ENCODE results near the gene GIMAP5.
A peak's percentile ranks its signal among the peaks of the same experiment; 100 is the strongest.
"Not testable (repeated sequence)": the region's sequence is repeated elsewhere in the genome, so short reads cannot be mapped to it uniquely, and the experiment has no call there.

GIMAP5 gene

DNA sequence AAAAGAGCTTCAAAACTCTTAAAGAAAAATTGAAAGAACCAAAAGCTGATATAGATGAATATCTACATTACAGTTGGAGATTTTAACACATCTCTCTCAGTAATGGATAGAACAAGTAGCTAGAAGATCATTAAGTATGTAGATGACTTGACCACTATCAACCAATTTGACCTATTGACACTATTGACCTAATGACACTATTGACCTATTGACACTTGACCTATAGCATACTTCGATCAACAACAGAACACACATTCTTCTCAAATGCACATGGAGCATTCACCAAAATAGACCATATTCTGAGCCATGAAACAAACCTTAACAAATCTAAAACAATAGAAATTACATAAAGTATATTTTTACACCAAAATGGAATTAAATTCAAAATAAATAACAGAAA is 22.3 kb downstream of the GIMAP5 start:
- no peaks in the 10 kb centered on the region for H3K36me3 ChIP-seq (ENCODE audit: control insufficient read depth, insufficient read depth, low read length)
- TF ChIP-seq, protein P1, sequence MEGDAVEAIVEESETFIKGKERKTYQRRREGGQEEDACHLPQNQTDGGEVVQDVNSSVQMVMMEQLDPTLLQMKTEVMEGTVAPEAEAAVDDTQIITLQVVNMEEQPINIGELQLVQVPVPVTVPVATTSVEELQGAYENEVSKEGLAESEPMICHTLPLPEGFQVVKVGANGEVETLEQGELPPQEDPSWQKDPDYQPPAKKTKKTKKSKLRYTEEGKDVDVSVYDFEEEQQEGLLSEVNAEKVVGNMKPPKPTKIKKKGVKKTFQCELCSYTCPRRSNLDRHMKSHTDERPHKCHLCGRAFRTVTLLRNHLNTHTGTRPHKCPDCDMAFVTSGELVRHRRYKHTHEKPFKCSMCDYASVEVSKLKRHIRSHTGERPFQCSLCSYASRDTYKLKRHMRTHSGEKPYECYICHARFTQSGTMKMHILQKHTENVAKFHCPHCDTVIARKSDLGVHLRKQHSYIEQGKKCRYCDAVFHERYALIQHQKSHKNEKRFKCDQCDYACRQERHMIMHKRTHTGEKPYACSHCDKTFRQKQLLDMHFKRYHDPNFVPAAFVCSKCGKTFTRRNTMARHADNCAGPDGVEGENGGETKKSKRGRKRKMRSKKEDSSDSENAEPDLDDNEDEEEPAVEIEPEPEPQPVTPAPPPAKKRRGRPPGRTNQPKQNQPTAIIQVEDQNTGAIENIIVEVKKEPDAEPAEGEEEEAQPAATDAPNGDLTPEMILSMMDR (IDR thresholded peaks at IDR 0.05; ENCODE audit: insufficient read depth, low read length, poor library complexity, severe bottlenecking) = no peak
- no peak for DNase-seq (ENCODE audit: extremely low read depth, insufficient read length)

DNA sequence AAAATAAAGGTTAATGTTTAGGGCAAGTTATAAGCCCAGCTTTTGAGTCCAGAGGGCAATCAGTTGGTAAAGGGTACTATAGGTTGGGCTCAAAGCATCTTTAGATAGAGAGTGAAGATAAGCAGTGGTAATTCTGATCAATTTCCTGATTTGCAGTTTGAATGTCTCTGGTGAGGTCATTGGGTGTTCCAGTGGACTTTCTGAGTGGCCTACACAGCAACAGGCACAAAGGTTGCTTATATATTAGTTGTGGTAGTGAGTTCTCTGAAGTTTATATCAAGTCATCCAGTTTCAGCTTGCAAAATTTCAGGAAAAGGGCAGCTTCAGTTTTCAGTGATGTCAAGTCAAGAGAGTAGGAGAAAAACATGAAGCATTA is 29.1 kb downstream of the GIMAP5 start:
- DNase-seq (ENCODE audit: extremely low read depth, insufficient read length) = no peak
- TF ChIP-seq, protein P1 (IDR thresholded peaks at IDR 0.05; ENCODE audit: insufficient read depth, low read length, poor library complexity, severe bottlenecking) = no peak
- Histone ChIP-seq H3K4me3 (replicated peaks; ENCODE audit: low read depth, low read length) (no peak overlapping the region), H3K27me3 (replicated peaks; ENCODE audit: control insufficient read depth, insufficient read depth, low read length) (no peaks in the 10 kb centered on the region), H3K36me3 (ENCODE audit: control insufficient read depth, insufficient read depth, low read length) (no peaks in the 10 kb centered on the region)

More for the DNA sequence above, 22.3 kb downstream of the GIMAP5 start:
- Histone ChIP-seq H3K27me3 (replicated peaks; ENCODE audit: control insufficient read depth, insufficient read depth, low read length) (no peaks in the 10 kb centered on the region), H3K4me3 (replicated peaks; ENCODE audit: low read depth, low read length) (no peak overlapping the region)

DNA sequence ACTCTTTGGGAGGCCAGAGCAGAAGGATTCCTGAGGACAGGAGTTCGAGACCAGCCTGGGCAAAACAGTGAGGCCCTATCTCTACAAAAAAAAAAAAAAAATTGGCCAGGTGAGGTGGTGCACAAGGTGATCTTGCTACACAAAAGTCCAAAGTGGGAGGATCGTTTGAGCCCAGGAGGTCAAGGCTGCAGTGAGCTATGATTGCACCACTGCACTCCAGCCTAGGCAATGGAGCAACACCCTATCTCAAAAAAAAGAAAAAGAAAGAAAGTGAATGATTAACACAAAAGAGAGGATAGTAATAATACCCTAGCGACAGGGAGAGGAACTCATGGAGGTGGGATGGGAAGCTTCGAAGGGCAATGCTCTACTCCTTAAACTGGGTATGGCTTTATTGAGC is 32.5 kb downstream of the GIMAP5 start:
- DNase-seq (ENCODE audit: extremely low read depth, insufficient read length) = no peak
- Histone ChIP-seq H3K36me3 (ENCODE audit: control insufficient read depth, insufficient read depth, low read length) (no peaks in the 10 kb centered on the region), H3K27me3 (replicated peaks; ENCODE audit: control insufficient read depth, insufficient read depth, low read length) (no peaks in the 10 kb centered on the region), H3K4me3 (replicated peaks; ENCODE audit: low read depth, low read length) (no peak overlapping the region)
- TF ChIP-seq, protein P1 (IDR thresholded peaks at IDR 0.05; ENCODE audit: insufficient read depth, low read length, poor library complexity, severe bottlenecking) = no peak

DNA sequence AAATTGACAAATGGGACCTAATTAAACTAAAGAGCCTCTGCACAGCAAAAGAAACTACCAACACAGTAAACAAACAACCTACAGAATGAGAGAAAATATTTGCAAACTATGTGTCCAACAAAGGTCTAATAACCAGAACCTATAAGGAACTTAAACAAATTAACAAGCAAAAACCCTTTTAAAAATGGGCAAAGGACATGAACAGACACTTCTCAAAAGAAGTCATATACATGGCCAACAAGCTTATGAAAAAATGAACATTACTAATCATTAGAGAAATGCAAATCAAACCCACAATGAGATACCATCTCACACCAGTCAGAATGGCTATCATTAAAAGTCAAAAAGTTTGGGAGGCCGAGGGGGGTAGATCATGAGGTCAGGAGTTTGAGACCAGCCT is 36.9 kb downstream of the GIMAP5 start:
- not testable (repeated sequence) for H3K36me3 ChIP-seq (ENCODE audit: control insufficient read depth, insufficient read depth, low read length); H3K27me3 ChIP-seq (replicated peaks; ENCODE audit: control insufficient read depth, insufficient read depth, low read length); DNase-seq (ENCODE audit: extremely low read depth, insufficient read length); H3K4me3 ChIP-seq (replicated peaks; ENCODE audit: low read depth, low read length)

DNA sequence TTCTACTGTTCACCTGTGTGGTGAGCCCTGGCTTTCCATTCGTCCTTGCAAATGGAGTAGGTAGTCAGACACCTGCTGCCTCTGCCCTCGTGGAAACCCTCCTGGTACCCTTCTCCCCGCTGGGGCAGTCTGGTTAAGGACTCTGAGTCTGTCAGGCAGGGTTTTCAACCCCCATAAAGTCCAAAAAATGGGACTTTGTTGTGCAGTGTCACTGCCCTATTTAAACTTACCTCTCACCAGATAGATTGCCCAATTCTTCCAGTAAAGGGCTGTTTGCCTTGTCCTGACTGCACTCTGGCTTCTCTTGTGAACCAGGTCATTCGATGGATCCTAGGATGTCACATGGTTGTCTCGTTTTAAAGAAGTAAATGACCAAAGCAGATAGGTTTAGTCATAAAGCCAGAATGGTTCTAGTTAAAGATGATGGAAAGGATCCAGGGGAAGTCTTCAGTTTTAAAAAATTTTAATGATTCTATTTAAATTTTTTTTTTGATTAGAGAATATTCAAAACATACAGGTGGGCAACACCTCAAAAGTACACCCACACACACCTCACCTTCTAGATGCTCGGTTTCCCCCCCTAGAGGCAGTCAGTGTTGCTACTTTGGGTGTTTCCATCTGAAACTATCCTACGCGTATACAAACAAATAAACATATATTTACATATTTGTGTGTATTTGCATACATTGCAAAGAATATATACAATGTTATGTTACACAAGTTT is 41.0 kb downstream of the GIMAP5 start:
- no peaks in the 10 kb centered on the region for H3K36me3 ChIP-seq (ENCODE audit: control insufficient read depth, insufficient read depth, low read length)
- no peak for DNase-seq (ENCODE audit: extremely low read depth, insufficient read length)
- TF ChIP-seq, protein P1 (IDR thresholded peaks at IDR 0.05; ENCODE audit: insufficient read depth, low read length, poor library complexity, severe bottlenecking) = no peak
- H3K4me3 ChIP-seq (replicated peaks; ENCODE audit: low read depth, low read length) = no peak overlapping the region
- H3K27me3 ChIP-seq (replicated peaks; ENCODE audit: control insufficient read depth, insufficient read depth, low read length) = no peaks in the 10 kb centered on the region; the same call in 1 of the 2 replicates

DNA sequence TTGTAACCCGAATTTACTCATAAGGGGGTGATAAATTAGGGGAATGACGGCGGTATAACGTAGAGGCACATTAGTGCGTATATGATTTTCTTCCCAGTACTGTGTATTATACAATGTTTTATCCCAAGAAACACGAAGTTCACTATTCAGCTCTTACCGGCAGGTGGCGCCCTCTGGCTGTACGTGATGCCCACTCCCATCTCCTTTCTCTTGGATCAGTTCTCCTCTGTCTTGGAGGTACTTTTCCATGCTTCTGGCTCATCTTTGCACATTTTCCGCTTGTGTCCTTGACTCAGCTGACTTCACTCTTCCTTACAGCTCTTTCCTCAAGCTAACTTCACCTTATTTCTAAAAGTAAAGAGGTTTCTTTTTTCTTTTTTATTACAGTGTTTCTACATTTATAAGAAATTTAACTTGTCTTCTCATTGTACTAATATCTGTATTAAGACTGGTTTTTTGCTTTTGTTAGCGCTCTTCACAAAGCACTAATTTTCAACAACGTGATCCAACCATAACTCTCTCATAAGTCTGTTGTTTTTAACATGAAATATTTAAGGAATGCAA is 41.6 kb downstream of the GIMAP5 start:
- no peak overlapping the region for H3K4me3 ChIP-seq (replicated peaks; ENCODE audit: low read depth, low read length)
- no peaks in the 10 kb centered on the region; the same call in 1 of the 2 replicates for H3K27me3 ChIP-seq (replicated peaks; ENCODE audit: control insufficient read depth, insufficient read depth, low read length)
- TF ChIP-seq, protein P1 (IDR thresholded peaks at IDR 0.05; ENCODE audit: insufficient read depth, low read length, poor library complexity, severe bottlenecking) = peak; percentile 84
- H3K36me3 ChIP-seq (ENCODE audit: control insufficient read depth, insufficient read depth, low read length) = no peaks in the 10 kb centered on the region
- DNase-seq (ENCODE audit: extremely low read depth, insufficient read length) = no peak

Measured in GM06990 (cell line).